CD4-positive, alpha-beta T cell treated with Interferon gamma for 1 hour (primary cell): ENCODE data around the gene PSMG3.

Experiments
- DNase-seq: peaks from one replicate; pipeline ENCODE4 v3.0.0-alpha.2; 2020

PSMG3 gene

GRCh38 chr7:1569833-1570632, at the start of gene PSMG3:
Gene PSMG3 (minus strand): TSS chr7:1570032. CDS start chr7:1569339, 693 bp downstream.
- peak; percentile 85 for DNase-seq

GRCh38 chr7:1618475-1618874, 48.6 kb upstream of the PSMG3 start:
- DNase-seq: no peak

GRCh38 chr7:1617957-1618356, 48.1 kb upstream of the PSMG3 start:
- DNase-seq: no peak

- no peak for DNase-seq
Observed at GRCh38 chr7:1616741-1617140, 46.9 kb upstream of the PSMG3 start.

- DNase-seq: no peak
Observed at GRCh38 chr7:1611708-1612241, 41.9 kb upstream of the PSMG3 start.

GRCh38 chr7:1610678-1611302, 41.0 kb upstream of the PSMG3 start:
- DNase-seq: no peak

- no peak for DNase-seq
Observed at GRCh38 chr7:1610013-1610677, 40.3 kb upstream of the PSMG3 start.

GRCh38 chr7:1609023-1609422, 39.2 kb upstream of the PSMG3 start:
- DNase-seq: no peak

GRCh38 chr7:1608318-1608717, 38.5 kb upstream of the PSMG3 start:
- DNase-seq: no peak

- DNase-seq: no peak
Observed at GRCh38 chr7:1607696-1608095, 37.9 kb upstream of the PSMG3 start.

- DNase-seq: no peak
Observed at GRCh38 chr7:1607001-1607400, 37.2 kb upstream of the PSMG3 start.

- no peak for DNase-seq
Observed at GRCh38 chr7:1604383-1604782, 34.6 kb upstream of the PSMG3 start.

- no peak for DNase-seq
Observed at GRCh38 chr7:1603346-1604225, 33.8 kb upstream of the PSMG3 start.

GRCh38 chr7:1602386-1602785, 32.6 kb upstream of the PSMG3 start:
- DNase-seq: no peak

- DNase-seq: no peak
Observed at GRCh38 chr7:1601956-1602355, 32.1 kb upstream of the PSMG3 start.

- DNase-seq: no peak
Observed at GRCh38 chr7:1599640-1600395, 30.0 kb upstream of the PSMG3 start.

GRCh38 chr7:1598961-1599639, 29.3 kb upstream of the PSMG3 start:
- no peak for DNase-seq

- no peak for DNase-seq
Observed at GRCh38 chr7:1598286-1598685, 28.5 kb upstream of the PSMG3 start.

GRCh38 chr7:1597791-1598190, 28.0 kb upstream of the PSMG3 start:
- no peak for DNase-seq

- no peak for DNase-seq
Observed at GRCh38 chr7:1597066-1597760, 27.4 kb upstream of the PSMG3 start.
